Brain microvascular endothelial cell (primary cell): Measurements from ENCODE around the gene NSUN4.

Experiments
- DNase-seq: peaks from one replicate; pipeline ENCODE4 v3.0.0-alpha.2; 2020
- H3K27ac ChIP-seq: fragments of 250-450 bp; sonication (Bioruptor Pico); 2 replicates; pipeline ENCODE4 v1.5.1; 2020; ENCODE audit warnings: mild to moderate bottlenecking, moderate library complexity
- H3K27me3 ChIP-seq: fragments of 250-450 bp; sonication (Bioruptor Pico); replicated peaks from 2 replicates; pipeline ENCODE4 v1.5.1; 2020; ENCODE audit warnings: mild to moderate bottlenecking
- H3K36me3 ChIP-seq: fragments of 250-450 bp; sonication (Bioruptor Pico); replicated peaks from 2 replicates; pipeline ENCODE4 v1.5.1; 2020; ENCODE audit warnings: mild to moderate bottlenecking
- H3K4me3 ChIP-seq: 2 replicates; pipeline ENCODE4 v1.5.1; 2011; ENCODE audit warnings: low read depth, mild to moderate bottlenecking, control low read depth, low read length, moderate library complexity
- CTCF ChIP-seq: IDR thresholded peaks from 2 replicates; pipeline ENCODE4 v1.5.1; 2011; ENCODE audit warnings: low read depth, mild to moderate bottlenecking, moderate library complexity, low read length, control low read depth, inconsistent platforms; ENCODE audit errors: missing control alignments
- in situ Hi-C: cut with HindIII; loops from 2 replicates; pipeline ENCODE4 v1.10.0; 2017; ENCODE audit warnings: low sequenced_read_pairs, low pct_ligation_motif_present

Gene NSUN4

DNA sequence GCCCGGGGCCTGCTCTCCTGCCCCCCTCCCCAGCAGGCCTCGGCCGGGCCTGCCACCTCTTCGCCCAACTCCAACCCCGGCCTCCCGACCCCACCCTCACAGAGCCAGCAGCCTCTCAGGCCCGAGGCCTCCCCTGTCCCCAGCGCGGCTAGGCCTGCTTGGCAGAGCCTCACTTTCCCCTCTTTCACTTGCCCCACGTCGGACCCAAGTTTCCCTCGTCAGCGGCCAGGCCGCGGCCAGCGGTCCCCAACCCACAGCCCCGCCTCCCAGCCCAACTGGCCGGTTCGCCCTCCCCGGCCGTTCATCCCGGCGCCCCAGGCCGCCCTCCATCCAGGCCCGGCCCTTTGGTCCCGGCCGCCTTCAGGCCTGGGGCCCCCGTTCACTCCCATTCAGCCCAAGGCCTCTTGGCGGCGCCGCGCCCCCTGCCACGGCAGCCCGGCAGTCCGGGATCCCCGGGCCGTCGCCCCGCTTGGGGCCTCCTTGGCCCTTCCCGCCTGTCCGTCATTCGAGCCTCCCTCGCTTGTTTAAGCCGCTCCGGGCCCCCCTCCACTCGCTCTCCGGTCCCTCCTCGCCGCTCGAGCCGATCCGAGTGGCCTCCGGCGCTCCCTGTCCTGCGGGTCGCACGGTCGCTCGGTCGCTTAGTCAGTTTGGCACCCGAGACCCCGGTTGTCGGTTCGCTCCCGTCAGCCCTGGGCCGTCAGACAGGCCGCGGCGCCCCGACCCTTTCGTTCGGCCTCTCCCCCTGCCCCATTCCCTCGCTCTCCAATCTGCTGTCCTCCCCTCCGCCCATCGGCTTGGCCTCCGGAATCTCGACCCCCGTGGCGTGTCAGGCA, 38.6 kb upstream of the NSUN4 start:
- H3K27me3 ChIP-seq: no peaks in the 10 kb centered on the region
- H3K27ac ChIP-seq: peak overlapping the region; percentile 99
- peaks cover 11% of the 10 kb centered on the region for H3K36me3 ChIP-seq
- in situ Hi-C loops: no loop called here
- H3K4me3 ChIP-seq: peak overlapping the region; percentile 95
- peak; percentile 12 for TF ChIP-seq CTCF
- DNase-seq: peak; percentile 13

- H3K27ac ChIP-seq: peak overlapping the region; percentile 99
- peak overlapping the region; percentile 95 for H3K4me3 ChIP-seq
- in situ Hi-C loops: no loop called here
- DNase-seq: no peak
- peaks cover 5% of the 10 kb centered on the region for H3K36me3 ChIP-seq
- no peak for TF ChIP-seq CTCF
- H3K27me3 ChIP-seq: no peaks in the 10 kb centered on the region
Observed at GRCh38 chr1:46302641-46303037, 38.0 kb upstream of the NSUN4 start.

DNA sequence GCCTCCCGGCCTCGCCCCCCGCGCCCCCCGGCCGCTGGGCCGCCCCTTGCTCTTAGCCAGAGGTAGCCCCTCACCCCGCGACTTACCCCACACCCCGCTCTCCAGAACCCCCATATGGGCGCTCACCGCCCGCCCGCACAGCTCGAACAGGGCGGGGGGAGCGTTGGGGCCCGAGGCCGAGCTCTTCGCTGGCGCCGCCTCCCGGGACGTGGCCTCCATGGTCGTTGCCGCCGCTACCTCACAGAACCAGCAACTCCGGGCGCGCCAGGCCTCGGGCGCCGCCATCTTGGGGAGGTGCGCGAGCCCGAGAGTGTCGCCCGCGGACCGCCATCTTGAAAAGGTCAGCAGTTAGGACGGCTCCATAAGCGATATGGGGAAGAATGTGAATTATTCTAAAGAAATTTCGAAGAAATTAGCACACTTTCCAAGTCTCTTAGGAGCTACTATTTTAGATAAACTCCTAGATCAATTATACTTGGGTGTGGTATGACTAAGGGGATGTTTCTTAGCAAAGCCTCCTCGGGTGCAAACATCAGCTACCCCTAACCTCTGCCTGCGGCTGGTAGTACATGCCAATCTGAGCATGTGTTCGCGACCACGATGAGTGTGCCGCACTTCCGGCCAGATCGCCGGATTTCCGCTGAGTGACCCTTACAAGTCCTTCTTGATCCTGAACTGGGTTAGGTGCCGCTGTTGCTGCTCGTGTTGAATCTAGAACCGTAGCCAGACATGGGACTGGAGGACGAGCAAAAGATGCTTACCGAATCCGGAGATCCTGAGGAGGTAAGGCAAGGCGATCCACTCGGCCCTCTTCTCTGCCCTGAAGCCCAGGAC, 37.4 kb upstream of the NSUN4 start, which contains the start of the genes LRRC41 and UQCRH:
LRRC41 (minus strand) TSS at position 579 of the 834 bp plus-strand sequence; CDS start at position 285, 294 bp downstream.
UQCRH (plus strand) TSS at position 661 of the 834 bp plus-strand sequence; CDS start at position 730, 69 bp downstream.
- Histone ChIP-seq H3K27me3 (no peaks in the 10 kb centered on the region), H3K27ac (peak within 1 kb of the TSS; percentile 99), H3K36me3 (no peaks in the 10 kb centered on the region), H3K4me3 (peak within 1 kb of the TSS; percentile 95)
- DNase-seq: peak; percentile 94
- in situ Hi-C loops: no loop called here
- peak; percentile 9 for TF ChIP-seq CTCF

GRCh38 chr1:46303872-46304326, 36.7 kb upstream of the NSUN4 start:
- no peak for DNase-seq
- Histone ChIP-seq H3K36me3 (peaks cover 3% of the 10 kb centered on the region), H3K27me3 (no peaks in the 10 kb centered on the region), H3K27ac (peak overlapping the region; percentile 99), H3K4me3 (peak overlapping the region; percentile 95)
- in situ Hi-C loops: no loop called here
- TF ChIP-seq CTCF: no peak

GRCh38 chr1:46306159-46306530, 34.5 kb upstream of the NSUN4 start:
- H3K36me3 ChIP-seq: peaks cover 19% of the 10 kb centered on the region
- TF ChIP-seq CTCF: no peak
- no peak for DNase-seq
- H3K27ac ChIP-seq: no peak overlapping the region
- no peaks in the 10 kb centered on the region for H3K27me3 ChIP-seq
- in situ Hi-C loops: no loop called here
- no peak overlapping the region for H3K4me3 ChIP-seq
